ENCODE measurements around the gene MPV17. TPM values are rescaled to one million over a fixed set of nuclear protein-coding genes. Genes with fewer than 3 reads are reported as not detected.

Gene MPV17
- total and polyA plus RNA-seq, 9 of the 15 experiments (the other 6 are each of a cell fraction or from before 2014, with no cell fraction given), result 54.7 to 140 (median 70.2) TPM

DNA sequence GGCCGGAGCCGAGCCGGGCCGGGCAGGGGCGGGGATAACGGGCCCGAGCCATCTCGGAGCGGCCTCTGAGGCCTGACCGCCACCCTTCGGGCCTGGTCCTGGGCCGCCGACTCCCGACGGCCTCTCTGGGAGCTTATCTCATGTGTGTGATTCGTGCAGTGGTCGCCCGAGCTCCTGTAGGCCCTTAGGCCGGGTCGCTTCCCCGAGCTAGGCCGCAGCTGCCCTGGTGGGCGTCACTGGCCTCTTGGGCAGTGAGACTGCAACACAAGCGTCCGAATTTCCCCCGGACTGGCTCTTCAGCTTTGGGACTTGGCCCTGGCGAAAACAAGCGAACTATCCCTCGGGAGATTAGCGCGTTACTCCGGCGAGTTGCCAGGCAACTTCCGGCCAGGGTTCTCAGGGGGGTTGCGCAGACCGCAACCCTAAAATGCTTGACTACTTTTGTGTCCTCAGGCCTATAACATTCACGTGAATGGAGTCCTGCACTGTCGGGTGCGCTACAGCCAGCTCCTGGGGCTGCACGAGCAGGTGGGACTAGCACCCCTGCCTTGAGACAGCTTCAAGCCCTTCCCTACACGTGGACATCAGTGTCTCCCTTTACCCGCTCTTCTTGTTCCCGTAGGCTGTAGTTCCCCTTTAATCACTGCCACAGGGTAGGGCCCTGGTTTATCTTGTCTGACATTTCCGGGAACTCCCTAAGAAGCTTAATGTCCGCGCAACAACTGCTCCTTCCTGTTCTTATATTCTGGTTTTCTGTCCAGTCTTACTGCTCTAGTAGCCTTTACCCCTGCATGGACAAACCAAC, 48.1 kb upstream of the MPV17 start (continued):
- TF ChIP-seq MGA (IDR thresholded peaks at IDR 0.05) (peak; percentile 94), ZNF57 (CRISPR knock-in tag; IDR thresholded peaks at IDR 0.05) (0 out of 2 replicates have a peak, but pooled peaks have one; percentile 23), KLF6 (CRISPR knock-in tag; IDR thresholded peaks at IDR 0.05; ENCODE audit: borderline replicate concordance) (peak; percentile 45; the same call in 1 of the 2 replicates), MXI1 (IDR thresholded peaks at IDR 0.05; ENCODE audit: low read depth, low read length) (no peak), SMARCC2 (IDR thresholded peaks at IDR 0.05; ENCODE audit: low read depth) (no peak), NR2C1 (IDR thresholded peaks at IDR 0.05) (0 out of 2 replicates have a peak, but pooled peaks have one; percentile 21), NR2C1 (tag; IDR thresholded peaks at IDR 0.05) (no peak), RBFOX2 (IDR thresholded peaks at IDR 0.05; ENCODE audit: low read depth, low read length) (peak; percentile 89), ESRRB (CRISPR knock-in tag; IDR thresholded peaks at IDR 0.05; ENCODE audit: borderline replicate concordance) (no peak), NRF1 (conservative IDR thresholded peaks at IDR 0.05 in 1 of 2, IDR thresholded peaks at IDR 0.05 in 1 of 2) (0 out of 4 replicates have a peak, but pooled peaks of 1 of the 2 experiments have one; percentile 33), POLR2A (conservative IDR thresholded peaks at IDR 0.05) (peak; percentile 15; the same call in 1 of the 2 replicates), SIX5 (IDR thresholded peaks at IDR 0.05; ENCODE audit: borderline replicate concordance in 1 of 2, insufficient read depth in 1 of 2, low read depth in 1 of 2, low read length in 2 of 2) (no peak), THRA (IDR thresholded peaks at IDR 0.05) (no peak), JUN (IDR thresholded peaks at IDR 0.05; ENCODE audit: borderline replicate concordance, low read depth, low read length) (no peak), JUN (CRISPR knock-in tag; IDR thresholded peaks at IDR 0.05; ENCODE audit: borderline replicate concordance) (no peak)

Measured in K562 (cell line).